GM12801 (cell line): ENCODE results near the gene BEGAIN.

Source experiments
- TF ChIP-seq, protein P1 (sequence below): IDR thresholded peaks from one replicate; pipeline ENCODE4 v1.5.1; 2011; ENCODE audit warnings: control low read depth; ENCODE audit not compliant: insufficient read length; ENCODE audit errors: extremely low read depth

Gene BEGAIN

DNA sequence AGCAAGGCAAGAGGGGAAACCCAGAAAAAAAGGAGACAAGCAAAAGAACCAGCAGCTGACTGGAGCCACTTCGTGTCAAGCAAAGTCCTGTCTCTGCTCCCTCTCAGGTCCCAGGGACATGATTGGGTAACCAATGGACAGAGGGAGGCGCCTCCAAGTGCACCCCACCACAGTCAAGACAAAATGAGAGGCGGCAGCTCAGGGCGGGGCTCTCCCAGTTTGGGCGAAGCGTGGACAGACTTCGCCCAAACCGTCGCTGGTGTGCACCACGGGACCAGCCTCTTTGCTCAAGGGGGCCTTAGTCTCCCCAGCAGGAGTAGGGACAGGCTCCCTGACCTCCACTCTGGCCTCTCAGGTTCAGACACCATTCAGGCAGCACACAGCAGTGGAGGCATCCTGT, 1.5 kb upstream of the BEGAIN start:
- TF ChIP-seq, protein P1, sequence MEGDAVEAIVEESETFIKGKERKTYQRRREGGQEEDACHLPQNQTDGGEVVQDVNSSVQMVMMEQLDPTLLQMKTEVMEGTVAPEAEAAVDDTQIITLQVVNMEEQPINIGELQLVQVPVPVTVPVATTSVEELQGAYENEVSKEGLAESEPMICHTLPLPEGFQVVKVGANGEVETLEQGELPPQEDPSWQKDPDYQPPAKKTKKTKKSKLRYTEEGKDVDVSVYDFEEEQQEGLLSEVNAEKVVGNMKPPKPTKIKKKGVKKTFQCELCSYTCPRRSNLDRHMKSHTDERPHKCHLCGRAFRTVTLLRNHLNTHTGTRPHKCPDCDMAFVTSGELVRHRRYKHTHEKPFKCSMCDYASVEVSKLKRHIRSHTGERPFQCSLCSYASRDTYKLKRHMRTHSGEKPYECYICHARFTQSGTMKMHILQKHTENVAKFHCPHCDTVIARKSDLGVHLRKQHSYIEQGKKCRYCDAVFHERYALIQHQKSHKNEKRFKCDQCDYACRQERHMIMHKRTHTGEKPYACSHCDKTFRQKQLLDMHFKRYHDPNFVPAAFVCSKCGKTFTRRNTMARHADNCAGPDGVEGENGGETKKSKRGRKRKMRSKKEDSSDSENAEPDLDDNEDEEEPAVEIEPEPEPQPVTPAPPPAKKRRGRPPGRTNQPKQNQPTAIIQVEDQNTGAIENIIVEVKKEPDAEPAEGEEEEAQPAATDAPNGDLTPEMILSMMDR = no peak

DNA sequence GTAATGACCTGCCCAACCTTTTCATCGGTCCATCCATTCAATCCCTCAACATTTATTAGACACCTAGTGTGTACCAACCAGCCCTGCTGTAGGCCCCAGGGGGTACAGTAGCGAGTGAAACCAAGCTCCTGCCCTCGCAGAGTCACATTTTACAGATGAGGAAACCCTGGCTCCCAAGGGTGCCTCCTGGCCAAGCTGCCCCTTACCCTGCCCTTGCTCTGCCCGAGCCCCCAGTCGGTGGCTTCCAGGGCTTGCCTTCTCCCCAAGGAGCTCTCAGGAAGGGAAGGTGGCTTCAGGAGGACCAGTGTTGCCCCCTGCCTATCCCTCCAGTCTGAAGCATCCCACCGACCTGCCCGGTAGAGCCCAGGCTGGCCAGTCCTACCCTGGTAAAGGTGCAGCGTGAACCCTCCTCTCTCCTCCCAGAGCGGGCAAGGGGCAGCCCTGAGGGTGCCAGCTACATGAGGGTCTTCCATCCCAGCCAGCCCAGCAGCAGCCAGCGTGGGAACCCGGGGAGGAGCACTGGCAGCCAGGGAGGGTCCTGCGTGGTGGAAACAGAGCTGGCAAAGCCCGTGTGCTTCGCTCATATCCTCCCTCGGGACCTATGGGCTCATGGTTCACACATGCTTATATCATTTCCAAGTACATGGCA, 670 bp upstream of the BEGAIN start:
- TF ChIP-seq, protein P1 = no peak

DNA sequence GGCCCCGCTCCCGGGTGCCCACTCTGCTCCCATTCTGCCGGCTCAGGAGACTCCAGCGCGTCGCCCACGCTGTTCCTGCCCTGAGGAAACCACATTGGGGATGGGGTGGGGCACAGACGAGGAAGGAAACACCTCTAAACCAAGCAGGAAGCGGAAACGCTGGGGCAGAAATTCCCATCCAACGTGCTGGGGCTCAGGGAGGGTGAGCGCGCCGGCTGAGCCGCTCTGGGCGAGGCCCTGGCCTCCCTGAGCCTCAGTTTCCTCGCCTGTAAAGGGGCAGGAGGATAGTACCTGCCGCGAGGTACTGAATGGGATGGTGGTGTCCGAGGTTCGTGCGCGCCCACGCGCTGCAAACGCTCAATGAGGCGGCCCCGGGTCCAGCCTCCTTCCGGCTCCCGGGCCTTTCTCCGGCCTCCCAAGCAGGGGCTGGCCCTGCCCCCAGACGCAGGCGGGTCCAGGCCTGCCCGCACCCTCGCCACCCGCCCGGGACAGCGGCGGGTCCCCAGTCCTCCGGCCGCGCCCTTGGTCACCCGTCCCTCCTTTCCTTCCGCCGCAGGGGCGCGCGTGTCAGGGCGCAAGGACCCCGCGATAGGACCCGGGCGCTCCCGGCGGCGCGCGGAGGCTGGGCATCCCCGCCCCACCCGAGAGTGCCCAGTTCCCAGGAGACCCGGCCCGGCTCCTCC, 673 bp downstream of the BEGAIN start:
- TF ChIP-seq, protein P1 = no peak

DNA sequence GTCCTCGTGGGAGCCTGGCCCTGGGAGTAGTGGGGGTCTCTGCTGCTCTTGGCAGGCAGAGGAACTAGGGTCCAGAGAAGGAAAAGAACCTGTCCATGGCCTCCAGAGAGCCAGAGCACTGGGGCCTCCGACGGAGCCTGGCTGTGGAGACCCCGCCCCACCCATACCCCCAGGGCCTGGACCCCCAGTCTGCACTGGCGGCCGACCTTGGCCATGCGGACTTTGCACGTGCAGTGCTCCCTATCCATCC, 1.1 kb downstream of the BEGAIN start:
- TF ChIP-seq, protein P1 = no peak

DNA sequence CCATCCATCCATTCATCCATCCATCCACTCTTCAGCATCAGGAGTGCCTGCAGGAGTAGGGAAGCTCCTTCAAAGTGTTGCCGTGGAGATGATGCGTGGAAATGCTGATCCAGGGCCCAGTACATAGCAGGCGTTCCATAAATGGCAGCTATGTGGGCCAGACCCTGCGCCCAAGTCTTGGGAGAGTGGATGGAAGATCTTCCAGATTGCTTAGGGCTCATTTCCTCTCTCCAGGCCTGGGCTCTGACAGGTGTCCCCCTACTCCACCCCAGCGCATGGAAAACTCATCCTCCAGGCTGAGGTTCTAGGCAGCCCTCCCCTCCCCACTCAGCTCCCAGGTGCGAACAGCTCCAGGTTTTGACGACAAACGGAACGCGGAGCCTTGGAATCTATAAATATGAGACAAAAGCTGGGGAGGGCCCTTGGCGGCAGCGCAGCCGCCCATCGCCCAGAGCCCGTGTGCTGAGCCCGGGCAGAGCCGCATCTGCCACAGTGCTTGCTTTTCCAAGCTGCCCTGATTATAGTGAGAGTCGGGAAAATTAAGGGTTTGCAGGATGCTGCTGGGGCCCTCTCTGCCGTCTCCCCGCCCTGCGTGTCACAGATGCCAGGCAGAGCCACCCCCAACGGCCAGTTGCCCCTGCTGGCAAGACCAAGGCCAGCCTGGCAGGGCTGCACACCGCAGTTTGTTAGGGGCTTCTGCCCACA, 1.6 kb downstream of the BEGAIN start:
- TF ChIP-seq, protein P1 = no peak

DNA sequence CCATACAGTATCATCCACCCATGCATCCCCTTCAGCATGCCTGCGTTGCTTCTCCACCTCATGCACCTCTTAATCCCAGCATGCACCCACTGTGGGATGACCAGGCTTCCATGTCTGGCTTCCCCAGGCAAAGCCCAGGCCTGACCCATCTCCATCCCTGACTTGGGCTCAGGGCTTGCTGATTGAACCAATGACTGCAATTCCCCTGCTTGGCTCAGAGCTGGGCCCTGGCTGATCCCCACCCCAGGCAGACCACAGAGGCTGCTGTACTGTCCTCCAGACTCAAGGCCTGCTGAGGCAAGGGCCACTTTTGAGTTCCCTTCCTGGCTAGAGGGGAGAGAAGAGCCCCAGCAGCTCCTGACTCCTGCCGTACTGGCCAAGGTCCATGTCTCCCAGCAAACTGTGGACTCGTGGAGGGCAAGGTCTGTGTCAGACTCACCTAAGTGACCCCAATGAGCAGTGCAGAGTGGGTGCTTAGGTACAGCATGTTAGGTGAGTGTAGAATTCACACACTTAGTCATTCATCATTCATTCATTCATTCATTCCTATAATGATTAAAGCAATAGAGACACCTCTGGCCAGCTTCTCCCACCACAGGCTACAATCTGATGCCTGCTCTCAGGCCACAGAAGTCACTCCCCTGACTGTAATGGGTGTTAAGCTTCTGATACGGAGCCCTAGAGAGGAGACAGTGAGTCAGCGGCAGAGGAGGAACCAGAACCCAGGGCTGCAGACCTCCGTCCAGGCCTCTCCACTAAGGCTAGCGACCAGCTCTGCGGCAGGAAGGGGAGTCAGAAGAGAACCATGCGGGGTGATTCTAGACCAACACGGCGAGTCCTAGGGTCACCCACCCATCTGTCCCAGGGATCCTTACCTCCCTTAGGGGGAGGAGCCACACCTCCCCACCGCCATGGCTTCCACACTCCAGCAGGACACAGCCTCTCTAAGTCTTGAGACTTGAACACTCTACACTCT, 2.9 kb downstream of the BEGAIN start:
- TF ChIP-seq, protein P1 = no peak

DNA sequence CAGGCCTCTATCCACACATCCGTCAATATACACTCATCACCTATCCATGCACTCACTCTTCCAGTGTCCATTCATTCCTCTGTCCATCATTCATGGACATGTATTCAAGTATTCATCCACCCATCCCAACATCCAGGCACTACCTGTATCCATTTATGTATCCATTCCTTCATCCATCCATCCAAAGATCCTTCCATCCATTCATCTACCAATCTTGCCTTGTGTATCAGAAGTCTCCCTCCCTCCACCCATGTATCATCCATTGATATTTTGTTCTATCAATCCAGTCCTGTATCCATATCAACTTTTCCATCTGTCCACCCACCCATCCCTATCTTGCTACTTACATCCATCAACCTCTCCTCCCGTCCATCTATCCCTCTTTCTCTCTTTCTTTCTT, 4.0 kb downstream of the BEGAIN start:
- TF ChIP-seq, protein P1 = no peak
